Measurements from ENCODE around the gene USP13. TPM values are rescaled to one million over a fixed set of nuclear protein-coding genes. Genes with fewer than 3 reads are reported as not detected.

Gene USP13
- total RNA-seq, 1 experiment from 2014 or later: 14.8 TPM

DNA sequence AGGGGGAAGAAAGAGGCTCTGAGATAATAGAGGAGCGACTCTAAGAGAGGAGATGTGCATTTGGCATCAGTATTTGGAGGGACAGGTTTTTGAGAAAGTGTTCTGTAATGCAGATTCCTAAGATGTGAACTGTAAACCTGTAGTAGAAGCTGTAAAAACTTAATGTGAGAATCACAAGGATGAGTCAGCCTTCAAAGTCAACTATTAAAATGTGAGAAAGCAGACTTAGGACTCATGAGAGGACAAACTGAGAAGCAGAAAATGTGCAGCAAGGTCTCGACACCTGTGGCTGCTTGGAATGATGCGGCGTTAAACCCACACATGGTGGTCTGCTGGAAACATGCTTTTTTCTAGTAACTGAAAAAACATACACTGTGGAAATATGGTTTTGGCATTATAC, 36.0 kb downstream of the USP13 start:
- ChIA-PET POLR2A (ENCODE audit: unreplicated experiment) (no interaction called here), CTCF (interaction anchor here (0.5 kb wide), 1 partner anchor 39 kb away, joined by 6 read pairs; no protein-coding TSS in a partner anchor)
- BruUV-seq (replicated peaks): no TSS peak

DNA sequence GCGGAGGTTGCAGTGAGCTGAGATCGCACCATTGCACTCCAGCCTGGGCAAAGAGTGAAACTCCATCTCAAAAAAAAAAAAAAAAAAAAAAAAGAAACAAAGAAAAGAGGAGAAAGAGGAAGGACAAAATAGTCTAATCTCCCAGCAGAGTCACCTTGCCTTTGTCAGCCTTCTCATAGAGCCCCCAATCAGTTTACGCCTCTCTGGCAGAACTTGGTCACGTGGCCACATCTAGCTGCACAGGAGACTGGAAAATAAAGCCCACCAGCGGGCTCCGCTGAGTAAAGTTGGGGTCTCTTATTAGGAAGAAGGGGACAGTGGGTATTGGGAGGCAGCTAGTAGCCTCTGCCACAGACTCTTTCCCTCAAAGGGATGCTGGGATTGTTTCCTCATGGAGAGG, 41.9 kb downstream of the USP13 start:
- Histone ChIP-seq H2AFZ (ENCODE audit: low read length) (no peak overlapping the region), H3K9ac (ENCODE audit: low read length) (no peak overlapping the region), H3K4me3 (ENCODE audit: low read length) (no peak overlapping the region), H3K79me2 (ENCODE audit: low read length) (peaks cover 5% of the 10 kb centered on the region), H3K27ac (ENCODE audit: low read length) (no peak overlapping the region), H3K4me2 (ENCODE audit: low read length) (no peak overlapping the region), H3F3A (ENCODE audit: low read length, unreplicated experiment) (no peaks in the 10 kb centered on the region), H3K36me3 (ENCODE audit: low read depth, low read length) (no peaks in the 10 kb centered on the region), H3K9me3 (ENCODE audit: low read length) (no peaks in the 10 kb centered on the region), H4K20me1 (ENCODE audit: low read length) (peaks cover under 1% of the 10 kb centered on the region; the same call in 1 of the 2 replicates), H3K4me1 (ENCODE audit: insufficient read depth, low read length) (no peaks in the 10 kb centered on the region), H3K27me3 (ENCODE audit: low read length) (no peaks in the 10 kb centered on the region), H3K9me2 (replicated peaks; ENCODE audit: low read length) (no peaks in the 10 kb centered on the region)
- no peak for TF ChIP-seq EZH2phosphoT487 (IDR thresholded peaks at IDR 0.05; ENCODE audit: borderline replicate concordance, low read length)
- no peak for TF ChIP-seq EZH2 (IDR thresholded peaks at IDR 0.05; ENCODE audit: low read length, unreplicated experiment)
- TF ChIP-seq, protein P1, sequence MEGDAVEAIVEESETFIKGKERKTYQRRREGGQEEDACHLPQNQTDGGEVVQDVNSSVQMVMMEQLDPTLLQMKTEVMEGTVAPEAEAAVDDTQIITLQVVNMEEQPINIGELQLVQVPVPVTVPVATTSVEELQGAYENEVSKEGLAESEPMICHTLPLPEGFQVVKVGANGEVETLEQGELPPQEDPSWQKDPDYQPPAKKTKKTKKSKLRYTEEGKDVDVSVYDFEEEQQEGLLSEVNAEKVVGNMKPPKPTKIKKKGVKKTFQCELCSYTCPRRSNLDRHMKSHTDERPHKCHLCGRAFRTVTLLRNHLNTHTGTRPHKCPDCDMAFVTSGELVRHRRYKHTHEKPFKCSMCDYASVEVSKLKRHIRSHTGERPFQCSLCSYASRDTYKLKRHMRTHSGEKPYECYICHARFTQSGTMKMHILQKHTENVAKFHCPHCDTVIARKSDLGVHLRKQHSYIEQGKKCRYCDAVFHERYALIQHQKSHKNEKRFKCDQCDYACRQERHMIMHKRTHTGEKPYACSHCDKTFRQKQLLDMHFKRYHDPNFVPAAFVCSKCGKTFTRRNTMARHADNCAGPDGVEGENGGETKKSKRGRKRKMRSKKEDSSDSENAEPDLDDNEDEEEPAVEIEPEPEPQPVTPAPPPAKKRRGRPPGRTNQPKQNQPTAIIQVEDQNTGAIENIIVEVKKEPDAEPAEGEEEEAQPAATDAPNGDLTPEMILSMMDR (conservative IDR thresholded peaks at IDR 0.05; ENCODE audit: low read depth, low read length): no peak
- POLR2A ChIA-PET (ENCODE audit: unreplicated experiment): interaction anchor here (0.5 kb wide), 1 partner anchor 8 kb away, joined by 4 read pairs; no protein-coding TSS in a partner anchor
- DNase-seq (no peak), ATAC-seq (no peak)
- BruUV-seq (replicated peaks): no TSS peak
- CTCF ChIA-PET: no interaction called here
- intact Hi-C loops (cut with micrococcal nuclease): no loop called here

More for the DNA sequence above, 36.0 kb downstream of the USP13 start:
- DNase-seq (peak; percentile 80), ATAC-seq (peak; percentile 95)
- Histone ChIP-seq H3K4me3 (ENCODE audit: low read length) (no peak overlapping the region), H3K27me3 (ENCODE audit: low read length) (no peaks in the 10 kb centered on the region), H3K27ac (ENCODE audit: low read length) (no peak overlapping the region), H3K4me1 (ENCODE audit: insufficient read depth, low read length) (peaks cover 13% of the 10 kb centered on the region), H3K36me3 (ENCODE audit: low read depth, low read length) (no peaks in the 10 kb centered on the region), H3K9me3 (ENCODE audit: low read length) (no peaks in the 10 kb centered on the region), H3K4me2 (ENCODE audit: low read length) (peak overlapping the region; percentile 14; the same call in 1 of the 2 replicates), H3K79me2 (ENCODE audit: low read length) (peaks cover 9% of the 10 kb centered on the region), H3F3A (ENCODE audit: low read length, unreplicated experiment) (no peaks in the 10 kb centered on the region), H3K9ac (ENCODE audit: low read length) (no peak overlapping the region), H3K9me2 (replicated peaks; ENCODE audit: low read length) (no peaks in the 10 kb centered on the region), H2AFZ (ENCODE audit: low read length) (no peak overlapping the region), H4K20me1 (ENCODE audit: low read length) (peaks cover 6% of the 10 kb centered on the region; the same call in 1 of the 2 replicates)
- no peak for TF ChIP-seq EZH2phosphoT487 (IDR thresholded peaks at IDR 0.05; ENCODE audit: borderline replicate concordance, low read length)
- TF ChIP-seq, protein P1 (conservative IDR thresholded peaks at IDR 0.05; ENCODE audit: low read depth, low read length): no peak
- TF ChIP-seq EZH2 (IDR thresholded peaks at IDR 0.05; ENCODE audit: low read length, unreplicated experiment): no peak
- intact Hi-C loops (cut with micrococcal nuclease): loop anchor here (2.0 kb wide), 1 partner anchor 36 kb away; the partner anchor contains the start of gene USP13

DNA sequence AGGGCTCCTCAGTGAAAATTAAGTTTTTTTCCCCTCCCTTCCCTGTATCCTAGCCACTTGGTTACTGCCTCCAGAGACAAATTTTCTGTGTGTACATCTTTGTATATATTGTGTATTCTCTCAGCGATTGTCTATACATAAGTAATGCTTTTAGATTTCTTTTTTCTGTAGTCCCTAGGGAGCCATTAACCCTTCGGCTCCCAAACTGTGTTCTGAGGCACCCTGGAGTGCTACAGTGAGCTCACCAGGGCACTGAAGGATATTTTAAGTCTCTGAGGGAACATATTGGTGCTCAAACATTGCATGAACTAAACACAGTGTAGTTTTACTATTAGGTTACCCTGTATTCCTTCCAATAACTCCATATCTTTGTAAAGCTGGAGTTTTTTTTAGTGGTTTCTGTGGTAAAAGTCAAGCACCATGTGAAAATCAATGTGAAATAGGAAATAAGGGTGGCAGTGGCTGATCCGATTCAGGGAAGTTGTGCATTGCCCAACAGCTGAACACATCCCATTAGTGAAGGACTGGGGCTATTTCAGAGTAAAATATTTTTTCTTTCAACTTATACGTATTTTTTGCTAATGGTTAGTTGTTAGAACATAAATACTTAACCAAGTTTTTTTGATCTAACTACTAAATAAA, 43.0 kb downstream of the USP13 start:
- no peaks in the 10 kb centered on the region for H3K9me3 ChIP-seq (ENCODE audit: low read length)
- H3K79me2 ChIP-seq (ENCODE audit: low read length): no peaks in the 10 kb centered on the region
- H3K27me3 ChIP-seq (ENCODE audit: low read length): no peaks in the 10 kb centered on the region
- BruUV-seq (replicated peaks): no TSS peak
- DNase-seq (no peak), ATAC-seq (no peak)
- H3F3A ChIP-seq (ENCODE audit: low read length, unreplicated experiment): no peaks in the 10 kb centered on the region
- POLR2A ChIA-PET (ENCODE audit: unreplicated experiment): no interaction called here
- no peaks in the 10 kb centered on the region for H3K36me3 ChIP-seq (ENCODE audit: low read depth, low read length)
- TF ChIP-seq, protein P1 (conservative IDR thresholded peaks at IDR 0.05; ENCODE audit: low read depth, low read length): no peak
- no peak for TF ChIP-seq EZH2phosphoT487 (IDR thresholded peaks at IDR 0.05; ENCODE audit: borderline replicate concordance, low read length)
- TF ChIP-seq EZH2 (IDR thresholded peaks at IDR 0.05; ENCODE audit: low read length, unreplicated experiment): no peak
- peaks cover 3% of the 10 kb centered on the region; the same call in 1 of the 2 replicates for H4K20me1 ChIP-seq (ENCODE audit: low read length)
- H3K4me1 ChIP-seq (ENCODE audit: insufficient read depth, low read length): no peaks in the 10 kb centered on the region
- no peak overlapping the region for H2AFZ ChIP-seq (ENCODE audit: low read length)
- no peak overlapping the region for H3K9ac ChIP-seq (ENCODE audit: low read length)
- H3K4me3 ChIP-seq (ENCODE audit: low read length): no peak overlapping the region
- CTCF ChIA-PET: no interaction called here
- intact Hi-C loops (cut with micrococcal nuclease): no loop called here
- no peaks in the 10 kb centered on the region for H3K9me2 ChIP-seq (replicated peaks; ENCODE audit: low read length)
- H3K27ac ChIP-seq (ENCODE audit: low read length): no peak overlapping the region
- no peak overlapping the region for H3K4me2 ChIP-seq (ENCODE audit: low read length)

All from PC-3 (cell line).